PC-3 (cell line): ENCODE measurements around the gene FUT2.

Experiments
- CTCF ChIP-seq: fragments of 300-600 bp; sonication (generic); conservative IDR thresholded peaks from 2 replicates; pipeline ENCODE4 v1.5.1; 2017; ENCODE audit warnings: antibody characterized with exemption, low read depth, mild to moderate bottlenecking, low read length
- EZH2 ChIP-seq: fragments of 300-600 bp; sonication (generic); IDR thresholded peaks from one replicate; pipeline ENCODE4 v1.6.1; 2017; ENCODE audit warnings: antibody characterized with exemption, mild to moderate bottlenecking, low read length; ENCODE audit not compliant: unreplicated experiment

GRCh38 chr19:48713864-48714755 lies 18.3 kb downstream of the FUT2 start:
- TF ChIP-seq CTCF = no peak
- no peak for TF ChIP-seq EZH2
